ENCODE measurements around the gene GRK4. TPM values are rescaled to one million over a fixed set of nuclear protein-coding genes. Genes with fewer than 3 reads are reported as not detected.

Gene GRK4
- total RNA-seq, 4 donors from 2014 or later: 1.0 to 9.4 (median 6.0) TPM; not detected in 1

DNA sequence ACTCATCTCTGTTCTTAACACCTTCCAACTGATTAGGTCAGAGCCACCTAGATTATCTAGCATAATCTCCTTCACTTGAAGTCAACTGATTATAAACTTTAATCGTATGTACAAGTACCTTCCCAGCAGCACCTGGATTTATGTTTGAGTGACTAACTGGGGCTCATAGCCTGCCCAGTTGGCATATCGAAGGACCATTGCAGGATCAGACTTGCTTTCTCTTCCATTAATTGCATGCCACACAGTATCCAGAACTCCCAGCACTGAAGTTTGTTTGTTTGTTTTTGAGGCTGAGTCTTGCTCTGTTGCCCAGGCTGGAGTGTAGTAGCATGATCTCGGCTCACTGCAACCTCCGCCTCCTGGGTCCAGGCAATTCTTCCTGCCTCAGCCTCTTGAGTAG is 27.9 kb downstream of the GRK4 start:
- no peak for DNase-seq
- TF ChIP-seq, protein P1, sequence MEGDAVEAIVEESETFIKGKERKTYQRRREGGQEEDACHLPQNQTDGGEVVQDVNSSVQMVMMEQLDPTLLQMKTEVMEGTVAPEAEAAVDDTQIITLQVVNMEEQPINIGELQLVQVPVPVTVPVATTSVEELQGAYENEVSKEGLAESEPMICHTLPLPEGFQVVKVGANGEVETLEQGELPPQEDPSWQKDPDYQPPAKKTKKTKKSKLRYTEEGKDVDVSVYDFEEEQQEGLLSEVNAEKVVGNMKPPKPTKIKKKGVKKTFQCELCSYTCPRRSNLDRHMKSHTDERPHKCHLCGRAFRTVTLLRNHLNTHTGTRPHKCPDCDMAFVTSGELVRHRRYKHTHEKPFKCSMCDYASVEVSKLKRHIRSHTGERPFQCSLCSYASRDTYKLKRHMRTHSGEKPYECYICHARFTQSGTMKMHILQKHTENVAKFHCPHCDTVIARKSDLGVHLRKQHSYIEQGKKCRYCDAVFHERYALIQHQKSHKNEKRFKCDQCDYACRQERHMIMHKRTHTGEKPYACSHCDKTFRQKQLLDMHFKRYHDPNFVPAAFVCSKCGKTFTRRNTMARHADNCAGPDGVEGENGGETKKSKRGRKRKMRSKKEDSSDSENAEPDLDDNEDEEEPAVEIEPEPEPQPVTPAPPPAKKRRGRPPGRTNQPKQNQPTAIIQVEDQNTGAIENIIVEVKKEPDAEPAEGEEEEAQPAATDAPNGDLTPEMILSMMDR (IDR thresholded peaks at IDR 0.05): no peak
- no peak for TF ChIP-seq POLR2A (IDR thresholded peaks at IDR 0.05)
- H3K9me3 ChIP-seq: no peaks in the 10 kb centered on the region
- no peaks in the 10 kb centered on the region for H3K36me3 ChIP-seq
- no peaks in the 10 kb centered on the region for H3K4me1 ChIP-seq
- intact Hi-C loops (cut with DNase I; ENCODE audit: low total_unique reads): no loop called here
- H3K27ac ChIP-seq: no peak overlapping the region
- H3K4me3 ChIP-seq: no peak overlapping the region
- H3K27me3 ChIP-seq: no peaks in the 10 kb centered on the region

- H3K4me1 ChIP-seq: no peaks in the 10 kb centered on the region
- H3K36me3 ChIP-seq: no peaks in the 10 kb centered on the region
- no peaks in the 10 kb centered on the region for H3K27me3 ChIP-seq
- no peak for DNase-seq
- TF ChIP-seq, protein P1 (IDR thresholded peaks at IDR 0.05): no peak
- no peak for TF ChIP-seq POLR2A (IDR thresholded peaks at IDR 0.05)
- no peak overlapping the region for H3K27ac ChIP-seq
- H3K9me3 ChIP-seq: no peaks in the 10 kb centered on the region
- no peak overlapping the region for H3K4me3 ChIP-seq
- intact Hi-C loops (cut with DNase I; ENCODE audit: low total_unique reads): no loop called here
These were observed 31.5 kb downstream of the GRK4 start for GRCh38 chr4:2994917-2995316.

GRCh38 chr4:2995546-2996265 is 32.3 kb downstream of the GRK4 start:
- H3K27me3 ChIP-seq: no peaks in the 10 kb centered on the region
- TF ChIP-seq, protein P1 (IDR thresholded peaks at IDR 0.05): no peak
- no peak for TF ChIP-seq POLR2A (IDR thresholded peaks at IDR 0.05)
- no peak overlapping the region for H3K4me3 ChIP-seq
- H3K36me3 ChIP-seq: no peaks in the 10 kb centered on the region
- intact Hi-C loops (cut with DNase I; ENCODE audit: low total_unique reads): no loop called here
- no peak for DNase-seq
- H3K4me1 ChIP-seq: no peaks in the 10 kb centered on the region
- no peaks in the 10 kb centered on the region for H3K9me3 ChIP-seq
- no peak overlapping the region for H3K27ac ChIP-seq

DNA sequence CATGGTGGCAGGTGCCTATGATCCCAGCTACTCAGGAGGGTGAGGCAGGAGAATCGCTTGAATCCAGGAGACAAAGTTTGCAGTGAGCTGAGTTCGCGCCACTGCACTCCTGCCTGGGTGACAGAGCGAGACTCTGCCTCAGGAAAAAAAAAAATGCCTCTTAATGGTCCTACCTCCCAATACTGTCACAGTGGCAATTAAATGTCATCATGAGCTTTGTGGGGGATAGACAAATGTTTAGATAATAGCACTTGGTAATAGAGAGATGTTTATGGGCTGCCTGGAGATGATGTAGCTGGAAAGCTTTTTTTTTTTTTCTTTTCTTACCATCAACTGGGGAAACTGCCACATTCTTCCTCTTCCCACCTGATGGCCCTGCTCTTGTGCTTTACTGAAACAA is 33.0 kb downstream of the GRK4 start:
- TF ChIP-seq, protein P1 (IDR thresholded peaks at IDR 0.05): no peak
- no peak for TF ChIP-seq POLR2A (IDR thresholded peaks at IDR 0.05)
- intact Hi-C loops (cut with DNase I; ENCODE audit: low total_unique reads): no loop called here

DNA sequence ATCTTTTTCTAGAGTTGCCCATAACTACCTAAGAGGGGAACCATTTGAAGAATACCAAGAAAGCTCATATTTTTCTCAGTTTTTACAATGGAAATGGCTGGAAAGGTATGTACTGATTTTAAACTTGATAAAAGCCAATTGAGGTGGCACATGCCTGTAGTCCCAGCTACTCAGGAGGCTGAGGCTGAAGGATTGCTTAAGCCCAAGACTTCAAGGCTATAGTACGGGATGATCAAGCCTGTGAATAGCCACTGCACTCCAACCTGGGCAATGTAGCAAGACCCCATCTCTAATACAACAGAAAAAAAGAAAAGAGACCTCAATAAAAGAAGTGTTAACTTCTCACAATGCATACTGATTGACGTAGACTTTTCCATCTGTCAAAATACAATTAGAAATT is 44.4 kb downstream of the GRK4 start:
- no peaks in the 10 kb centered on the region for H3K9me3 ChIP-seq
- H3K4me1 ChIP-seq: no peaks in the 10 kb centered on the region
- no peak for TF ChIP-seq POLR2A (IDR thresholded peaks at IDR 0.05)
- TF ChIP-seq, protein P1 (IDR thresholded peaks at IDR 0.05): no peak
- no peak overlapping the region for H3K4me3 ChIP-seq
- H3K27me3 ChIP-seq: no peaks in the 10 kb centered on the region
- H3K36me3 ChIP-seq: no peaks in the 10 kb centered on the region
- no peak for DNase-seq
- H3K27ac ChIP-seq: no peak overlapping the region
- intact Hi-C loops (cut with DNase I; ENCODE audit: low total_unique reads): no loop called here

More for the DNA sequence above, 33.0 kb downstream of the GRK4 start:
- Histone ChIP-seq H3K27me3 (no peaks in the 10 kb centered on the region), H3K36me3 (no peaks in the 10 kb centered on the region), H3K4me3 (no peak overlapping the region), H3K27ac (no peak overlapping the region), H3K9me3 (no peaks in the 10 kb centered on the region), H3K4me1 (no peaks in the 10 kb centered on the region)
- DNase-seq: no peak
